GM19372 (cell line): Measurements from ENCODE around the gene PMPCA.
"Not testable (repeated sequence)": the region's sequence is repeated elsewhere in the genome, so short reads cannot be mapped to it uniquely, and the experiment has no call there.

Experiments used
- ATAC-seq: cut with Tn5 transposase; IDR thresholded peaks from one replicate; pipeline ENCODE4 v1.9.1; 2021; ENCODE audit warnings: mild to moderate bottlenecking, low read depth, moderate library complexity; ENCODE audit not compliant: unreplicated experiment

PMPCA gene

GRCh38 chr9:136407911-136408310 is 2.5 kb upstream of the PMPCA start:
- ATAC-seq: no peak

GRCh38 chr9:136409557-136410455 is 652 bp upstream of the PMPCA start:
- ATAC-seq: peak; percentile 24

- no peak for ATAC-seq
These were observed 920 bp downstream of the PMPCA start for GRCh38 chr9:136411378-136411777.

GRCh38 chr9:136412962-136413361 is 2.5 kb downstream of the PMPCA start:
- no peak for ATAC-seq

GRCh38 chr9:136416427-136416826 is 6.0 kb downstream of the PMPCA start:
- no peak for ATAC-seq

- no peak for ATAC-seq
These were observed 6.5 kb downstream of the PMPCA start for GRCh38 chr9:136416914-136417313.

GRCh38 chr9:136418182-136419091 is 8.0 kb downstream of the PMPCA start:
- ATAC-seq: no peak

- no peak for ATAC-seq
These were observed 8.6 kb downstream of the PMPCA start for GRCh38 chr9:136419092-136419420.

GRCh38 chr9:136421791-136422190 is 11.3 kb downstream of the PMPCA start:
- no peak for ATAC-seq

- no peak for ATAC-seq
These were observed 12.4 kb downstream of the PMPCA start for GRCh38 chr9:136422876-136423275.

- ATAC-seq: no peak
These were observed 13.1 kb downstream of the PMPCA start for GRCh38 chr9:136423432-136424146.

GRCh38 chr9:136424750-136425362 is 14.4 kb downstream of the PMPCA start:
- no peak for ATAC-seq

GRCh38 chr9:136425367-136425766 is 14.9 kb downstream of the PMPCA start:
- not testable (repeated sequence) for ATAC-seq

- ATAC-seq: no peak
These were observed 16.3 kb downstream of the PMPCA start for GRCh38 chr9:136426787-136427186.

GRCh38 chr9:136429075-136429628 is 18.7 kb downstream of the PMPCA start:
- ATAC-seq: no peak

GRCh38 chr9:136429683-136430491 is 19.4 kb downstream of the PMPCA start:
- ATAC-seq: no peak

GRCh38 chr9:136430588-136431234 is 20.3 kb downstream of the PMPCA start:
- ATAC-seq: no peak

GRCh38 chr9:136431782-136432350 is 21.4 kb downstream of the PMPCA start:
- no peak for ATAC-seq
